ENCODE measurements around the gene USP49. TPM values are rescaled to one million over a fixed set of nuclear protein-coding genes. Genes with fewer than 3 reads are reported as not detected.

Gene USP49
- total RNA-seq, 1 experiment from 2014 or later: 6.9 TPM

GRCh38 chr6:41811095-41811494, 84.1 kb downstream of the USP49 start:
- TF ChIP-seq ATF3 (IDR thresholded peaks at IDR 0.05): no peak
- TF ChIP-seq JUND (IDR thresholded peaks at IDR 0.05): no peak
- no peak for TF ChIP-seq CBX3 (IDR thresholded peaks at IDR 0.05; ENCODE audit: low read depth)
- no peak for TF ChIP-seq REST (IDR thresholded peaks at IDR 0.05; ENCODE audit: low read depth)
- no peak for TF ChIP-seq RAD21 (IDR thresholded peaks at IDR 0.05; ENCODE audit: low read depth)
- TF ChIP-seq SIN3A (IDR thresholded peaks at IDR 0.05; ENCODE audit: low read depth): no peak
- TF ChIP-seq SP1 (IDR thresholded peaks at IDR 0.05; ENCODE audit: low read depth): no peak
- no peak for TF ChIP-seq ELF1 (IDR thresholded peaks at IDR 0.05; ENCODE audit: borderline replicate concordance, low read depth)
- TF ChIP-seq POLR2AphosphoS5 (IDR thresholded peaks at IDR 0.05; ENCODE audit: low read depth, low read length): no peak
- TF ChIP-seq CTCF (IDR thresholded peaks at IDR 0.05 in 2 of 3, conservative IDR thresholded peaks at IDR 0.05 in 1 of 3; ENCODE audit: borderline replicate concordance in 1 of 3, insufficient read depth in 1 of 3, low read depth in 2 of 3, low read length in 2 of 3): no peak
- TF ChIP-seq MAX (IDR thresholded peaks at IDR 0.05): no peak
- TF ChIP-seq ZBTB33 (IDR thresholded peaks at IDR 0.05; ENCODE audit: extremely low read depth, insufficient replicate concordance, low read length): no peak
- no peak for TF ChIP-seq CEBPB (IDR thresholded peaks at IDR 0.05; ENCODE audit: low read depth)
- CTCF ChIA-PET: no interaction called here
- POLR2A ChIA-PET: no interaction called here
- H3K9me3 ChIP-seq (ENCODE audit: control insufficient read depth in 1 of 2, insufficient read depth in 1 of 2, low read depth in 1 of 2, low read length in 2 of 2): no peaks in the 10 kb centered on the region
- no peaks in the 10 kb centered on the region for H3K4me1 ChIP-seq (ENCODE audit: control insufficient read depth in 1 of 2, insufficient read depth in 2 of 2, low read length in 2 of 2)
- no peaks in the 10 kb centered on the region for H4K20me1 ChIP-seq (ENCODE audit: insufficient read depth)
- H3K27ac ChIP-seq (ENCODE audit: low read depth, low read length): no peak overlapping the region
- no TSS peak for BruUV-seq (replicated peaks)
- DNase-seq (ENCODE audit: low read depth, low spot score): no peak
- no peaks in the 10 kb centered on the region for H3K27me3 ChIP-seq (ENCODE audit: insufficient read depth, low read length)
- no peak overlapping the region for H2AFZ ChIP-seq (ENCODE audit: low read depth, low read length, poor library complexity, severe bottlenecking)
- no peak overlapping the region for H3K9ac ChIP-seq (ENCODE audit: low read length)
- intact Hi-C loops (cut with micrococcal nuclease): no loop called here
- H3K9me2 ChIP-seq (ENCODE audit: insufficient read depth): no peaks in the 10 kb centered on the region
- no peak overlapping the region for H3K4me2 ChIP-seq (ENCODE audit: low read length)
- RAD21 ChIA-PET (ENCODE audit: low non-redundant PET in 1 of 2, low total read pairs in 2 of 2, uncharacterized antibody in 2 of 2, unreplicated experiment in 2 of 2): no interaction called here
- H3K4me3 ChIP-seq (replicated peaks in 1 of 2; ENCODE audit: low read depth in 1 of 2, low read length in 2 of 2): no peak overlapping the region
- ATAC-seq: no peak
- no peaks in the 10 kb centered on the region for H3K79me2 ChIP-seq (ENCODE audit: insufficient read depth, low read length)
- no peaks in the 10 kb centered on the region for H3K36me3 ChIP-seq (ENCODE audit: control insufficient read depth in 1 of 2, insufficient read depth in 2 of 2, low read length in 2 of 2)

Measured in HCT116 (cell line).